ENCODE data around the gene VTA1. TPM values are rescaled to one million over a fixed set of nuclear protein-coding genes. Genes with fewer than 3 reads are reported as not detected.

The VTA1 gene
- total RNA-seq, 1 donor from 2014 or later: 37.1 TPM

DNA sequence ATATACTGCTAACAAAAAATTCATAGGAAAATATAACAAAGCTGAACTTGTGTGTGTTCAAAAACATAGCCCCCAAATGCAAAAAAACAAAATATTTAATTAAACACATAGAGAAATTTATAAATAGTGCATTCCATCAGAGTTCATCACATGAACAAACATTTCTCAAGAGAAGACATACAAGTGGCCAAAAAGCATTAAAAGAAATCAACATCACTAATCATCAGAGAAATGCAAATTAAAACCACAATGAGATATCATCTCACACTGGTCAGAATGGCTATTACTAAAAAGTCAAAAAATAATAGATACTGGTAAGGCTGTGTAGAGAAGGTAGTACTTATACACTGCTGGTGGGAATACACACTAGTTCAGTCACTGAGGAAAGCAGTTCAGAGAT lies 115.2 kb downstream of the VTA1 start:
- H3K27me3 ChIP-seq (ENCODE audit: control insufficient read depth, insufficient read depth, low read length): no peaks in the 10 kb centered on the region
- no peaks in the 10 kb centered on the region for H3K36me3 ChIP-seq (ENCODE audit: control insufficient read depth, insufficient read depth, low read length)
- no peak overlapping the region for H3K4me3 ChIP-seq (ENCODE audit: low read depth, low read length)
- DNase-seq (ENCODE audit: low read depth) (no peak), FAIRE-seq (no peak)
- TF ChIP-seq, protein P1, sequence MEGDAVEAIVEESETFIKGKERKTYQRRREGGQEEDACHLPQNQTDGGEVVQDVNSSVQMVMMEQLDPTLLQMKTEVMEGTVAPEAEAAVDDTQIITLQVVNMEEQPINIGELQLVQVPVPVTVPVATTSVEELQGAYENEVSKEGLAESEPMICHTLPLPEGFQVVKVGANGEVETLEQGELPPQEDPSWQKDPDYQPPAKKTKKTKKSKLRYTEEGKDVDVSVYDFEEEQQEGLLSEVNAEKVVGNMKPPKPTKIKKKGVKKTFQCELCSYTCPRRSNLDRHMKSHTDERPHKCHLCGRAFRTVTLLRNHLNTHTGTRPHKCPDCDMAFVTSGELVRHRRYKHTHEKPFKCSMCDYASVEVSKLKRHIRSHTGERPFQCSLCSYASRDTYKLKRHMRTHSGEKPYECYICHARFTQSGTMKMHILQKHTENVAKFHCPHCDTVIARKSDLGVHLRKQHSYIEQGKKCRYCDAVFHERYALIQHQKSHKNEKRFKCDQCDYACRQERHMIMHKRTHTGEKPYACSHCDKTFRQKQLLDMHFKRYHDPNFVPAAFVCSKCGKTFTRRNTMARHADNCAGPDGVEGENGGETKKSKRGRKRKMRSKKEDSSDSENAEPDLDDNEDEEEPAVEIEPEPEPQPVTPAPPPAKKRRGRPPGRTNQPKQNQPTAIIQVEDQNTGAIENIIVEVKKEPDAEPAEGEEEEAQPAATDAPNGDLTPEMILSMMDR (IDR thresholded peaks at IDR 0.05; ENCODE audit: insufficient read depth, low read length, severe bottlenecking): no peak

DNA sequence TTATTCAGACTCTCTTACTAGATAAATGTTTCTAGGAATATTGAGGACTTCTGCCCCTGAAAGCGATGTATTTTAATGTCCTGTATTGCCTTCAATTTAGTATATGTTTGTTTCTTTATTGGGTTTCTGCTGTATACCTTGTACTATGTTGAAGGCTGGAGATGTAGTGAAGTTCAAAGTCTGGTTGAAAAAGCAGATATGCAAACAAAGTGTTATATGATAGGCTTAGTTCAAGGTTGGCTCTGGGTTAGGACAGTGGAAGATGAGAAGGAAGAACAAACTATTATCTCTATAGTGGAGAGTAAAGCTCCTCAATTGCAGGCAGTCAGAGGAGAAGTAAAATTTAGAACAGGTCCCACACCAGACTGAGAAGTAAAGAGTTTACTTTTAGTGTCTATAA lies 118.4 kb downstream of the VTA1 start:
- Histone ChIP-seq H3K27me3 (ENCODE audit: control insufficient read depth, insufficient read depth, low read length) (no peaks in the 10 kb centered on the region), H3K4me3 (ENCODE audit: low read depth, low read length) (no peak overlapping the region), H3K36me3 (ENCODE audit: control insufficient read depth, insufficient read depth, low read length) (no peaks in the 10 kb centered on the region)
- no peak for FAIRE-seq
- DNase-seq (ENCODE audit: low read depth): no peak
- TF ChIP-seq, protein P1 (IDR thresholded peaks at IDR 0.05; ENCODE audit: insufficient read depth, low read length, severe bottlenecking): no peak

DNA sequence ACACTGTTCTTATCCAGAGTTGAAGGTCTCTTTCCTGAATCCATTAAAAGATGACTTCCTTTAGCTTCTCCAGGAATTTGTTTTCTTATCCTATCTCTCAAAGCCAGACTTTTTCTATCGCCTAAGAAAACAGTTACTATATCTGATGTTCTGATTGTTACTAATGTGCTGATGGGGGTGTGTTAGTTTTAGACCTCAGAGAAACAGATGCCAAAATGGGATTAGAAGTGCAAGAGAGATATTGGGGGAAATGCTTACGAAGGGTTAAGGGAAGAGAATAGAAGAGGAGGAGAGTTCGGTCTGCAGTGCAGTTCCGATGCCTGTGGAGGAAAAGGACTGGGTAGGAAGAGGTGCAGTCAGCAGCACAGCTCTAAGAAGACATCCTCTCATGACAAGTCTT lies 119.0 kb downstream of the VTA1 start:
- no peaks in the 10 kb centered on the region for H3K27me3 ChIP-seq (ENCODE audit: control insufficient read depth, insufficient read depth, low read length)
- H3K36me3 ChIP-seq (ENCODE audit: control insufficient read depth, insufficient read depth, low read length): no peaks in the 10 kb centered on the region
- TF ChIP-seq, protein P1 (IDR thresholded peaks at IDR 0.05; ENCODE audit: insufficient read depth, low read length, severe bottlenecking): no peak
- H3K4me3 ChIP-seq (ENCODE audit: low read depth, low read length): no peak overlapping the region
- FAIRE-seq (no peak), DNase-seq (ENCODE audit: low read depth) (no peak)

DNA sequence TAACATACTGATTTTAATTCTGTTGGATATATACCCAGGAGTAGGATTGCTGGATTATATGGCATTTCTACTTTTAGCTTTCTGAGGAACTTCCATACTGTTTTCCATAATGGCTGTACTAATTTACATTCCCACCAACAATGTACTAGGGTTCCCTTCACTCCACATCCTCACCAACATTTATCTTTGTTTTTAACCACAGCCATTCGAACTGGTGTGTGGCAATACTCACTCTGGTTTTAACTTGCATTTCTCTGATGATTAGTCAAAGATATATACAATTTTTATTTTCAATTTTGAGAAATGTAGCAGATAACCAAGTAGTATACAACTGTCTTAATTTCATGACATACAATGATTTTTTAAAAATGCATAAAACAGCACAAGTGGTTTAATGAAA lies 124.4 kb downstream of the VTA1 start:
- Histone ChIP-seq H3K27me3 (ENCODE audit: control insufficient read depth, insufficient read depth, low read length) (no peaks in the 10 kb centered on the region), H3K36me3 (ENCODE audit: control insufficient read depth, insufficient read depth, low read length) (no peaks in the 10 kb centered on the region), H3K4me3 (ENCODE audit: low read depth, low read length) (no peak overlapping the region)
- DNase-seq (ENCODE audit: low read depth) (no peak), FAIRE-seq (no peak)
- TF ChIP-seq, protein P1 (IDR thresholded peaks at IDR 0.05; ENCODE audit: insufficient read depth, low read length, severe bottlenecking): no peak

Other genes starting within 250 kb of the VTA1 start
- gene GJE1, start 14.3 kb upstream of the VTA1 start, total RNA-seq: not detected in 2 replicates
- not detected in 2 replicates for gene NMBR, start 141 bp upstream of the VTA1 start, total RNA-seq
- 12.4 and 20.1 TPM in 2 replicates for gene ADGRG6, start 154.7 kb downstream of the VTA1 start, total RNA-seq

All from bronchial epithelial cell (primary cell).